Astrocyte of the cerebellum (primary cell): ENCODE results near the gene RPP14.

Source experiments
- DNase-seq: peaks from one replicate; pipeline ENCODE4 v3.0.0-alpha.2; 2011; ENCODE audit warnings: low read depth
- H3K4me3 ChIP-seq: 2 replicates; pipeline ENCODE4 v1.5.1; 2011; ENCODE audit warnings: mild to moderate bottlenecking, low read depth, low read length, moderate library complexity
- CTCF ChIP-seq: IDR thresholded peaks from 2 replicates; pipeline ENCODE4 v1.5.1; 2012; ENCODE audit warnings: low read length, low read depth, moderate library complexity, mild to moderate bottlenecking; ENCODE audit errors: missing control alignments
- in situ Hi-C: cut with HindIII; loops from 2 replicates; pipeline ENCODE4 v1.10.0; 2017; ENCODE audit warnings: low sequenced_read_pairs

Gene RPP14

DNA sequence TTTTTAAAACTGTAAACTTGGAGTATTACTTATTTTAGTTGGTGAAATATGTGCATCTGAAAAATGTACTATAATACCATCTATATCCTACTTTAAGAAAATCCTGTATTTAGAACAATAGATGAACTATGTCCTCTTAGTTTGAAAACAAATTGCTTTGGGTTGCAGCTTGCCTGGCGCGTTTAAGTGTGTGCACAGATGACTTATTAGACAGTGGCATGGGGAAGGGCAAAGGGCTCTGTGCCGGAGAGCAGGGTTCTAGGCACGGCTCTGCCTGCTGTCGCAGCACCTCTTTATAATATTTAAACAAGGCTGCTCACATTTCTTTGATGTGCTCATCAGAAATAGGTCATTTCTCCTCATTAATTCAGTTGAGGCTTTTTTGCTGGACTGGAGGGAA, 36.6 kb downstream of the RPP14 start:
- in situ Hi-C loops: no loop called here
- no peak for TF ChIP-seq CTCF
- no peak for DNase-seq
- no peak overlapping the region for H3K4me3 ChIP-seq

GRCh38 chr3:58345457-58345856, 39.4 kb downstream of the RPP14 start:
- in situ Hi-C loops: no loop called here
- no peak overlapping the region for H3K4me3 ChIP-seq
- TF ChIP-seq CTCF: no peak
- DNase-seq: no peak

DNA sequence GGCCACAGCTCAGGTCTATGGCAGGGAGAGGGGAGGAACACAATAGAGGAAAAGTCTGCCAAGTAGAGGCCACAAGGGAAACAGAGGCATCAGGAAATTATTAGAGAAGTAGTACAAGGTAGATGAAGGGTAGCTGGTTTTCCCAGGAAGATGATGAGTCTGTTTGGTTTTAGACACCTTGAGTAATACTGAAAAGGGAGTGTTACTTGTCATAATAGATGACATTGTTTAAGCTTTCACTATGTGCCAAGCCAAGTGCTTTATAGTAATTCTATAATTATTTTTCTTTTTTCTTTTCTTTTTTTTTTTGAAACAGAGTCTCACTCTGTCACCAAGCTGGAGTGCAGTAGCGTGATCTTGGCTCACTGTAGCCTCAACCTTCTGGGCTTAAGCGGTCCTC, 40.3 kb downstream of the RPP14 start:
- no peak for DNase-seq
- in situ Hi-C loops: no loop called here
- TF ChIP-seq CTCF: no peak
- no peak overlapping the region for H3K4me3 ChIP-seq

DNA sequence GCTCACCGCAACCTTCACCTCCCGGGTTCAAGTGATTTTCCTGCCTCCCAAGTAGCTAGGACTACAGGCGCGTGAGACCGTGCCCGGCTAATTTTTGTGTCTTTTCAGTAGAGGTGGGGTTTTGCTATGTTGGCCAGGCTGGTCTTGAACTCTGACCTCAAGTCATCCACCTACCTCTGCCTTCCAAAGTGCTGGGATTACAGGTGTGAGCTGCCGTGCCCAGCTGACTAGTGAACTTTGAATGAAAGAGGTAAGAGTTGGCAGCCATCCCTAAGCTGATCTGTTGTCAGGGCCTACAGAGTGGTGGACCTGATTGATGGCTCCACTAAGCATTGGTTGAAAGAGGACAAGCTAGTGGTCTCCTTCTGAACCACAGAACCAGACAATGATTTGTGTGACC, 41.9 kb downstream of the RPP14 start:
- TF ChIP-seq CTCF: no peak
- in situ Hi-C loops: no loop called here
- DNase-seq: no peak
- no peak overlapping the region for H3K4me3 ChIP-seq

DNA sequence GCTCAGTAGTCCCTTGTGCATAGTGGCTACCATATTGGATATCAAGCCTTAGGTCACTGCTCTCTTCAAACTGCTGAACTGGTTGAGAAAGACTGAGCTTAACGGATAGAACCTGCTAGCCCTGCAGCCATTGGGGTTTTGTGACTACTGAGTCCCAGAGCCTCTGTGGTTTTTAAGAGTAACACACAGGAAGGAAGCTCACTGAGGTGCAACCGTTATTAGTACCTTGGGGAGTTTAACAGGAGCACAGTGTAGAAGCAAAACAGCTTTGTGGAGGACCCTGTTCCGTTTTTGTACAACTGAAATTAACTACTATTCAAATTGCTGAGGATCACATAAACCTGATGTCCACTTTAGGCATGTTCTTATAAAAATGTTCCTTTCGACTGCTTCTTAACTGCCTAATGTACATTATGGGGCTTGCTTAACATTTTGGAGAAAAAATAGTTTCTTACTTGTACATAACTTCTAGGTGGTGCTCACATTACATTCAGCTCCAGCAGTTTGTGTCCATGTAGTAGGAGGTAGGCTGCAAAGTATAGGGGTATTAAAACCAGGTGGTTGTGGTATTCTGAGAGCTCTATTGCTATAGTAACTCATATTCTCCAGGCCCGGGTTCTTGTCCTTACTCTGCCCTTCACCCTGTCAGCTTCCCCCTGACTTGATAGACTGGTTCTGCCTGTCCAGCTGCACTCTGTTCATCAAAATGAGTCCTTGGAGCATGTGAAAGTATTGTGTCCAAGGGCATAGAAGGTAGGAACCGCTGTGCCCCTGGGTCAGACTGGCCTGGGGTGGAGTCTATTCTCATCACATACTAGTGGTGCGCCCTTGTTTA, 44.0 kb downstream of the RPP14 start:
- in situ Hi-C loops: no loop called here
- no peak for DNase-seq
- no peak for TF ChIP-seq CTCF
- no peak overlapping the region for H3K4me3 ChIP-seq

GRCh38 chr3:58350627-58351013, 44.6 kb downstream of the RPP14 start:
- in situ Hi-C loops: no loop called here
- H3K4me3 ChIP-seq: no peak overlapping the region
- DNase-seq: no peak
- no peak for TF ChIP-seq CTCF
